HG03135 (cell line): ENCODE measurements around the gene TMEM134.

ENCODE experiments used
- ATAC-seq: cut with Tn5 transposase; IDR thresholded peaks from one replicate; pipeline ENCODE4 v1.9.1; 2021; ENCODE audit warnings: mild to moderate bottlenecking, moderate library complexity; ENCODE audit not compliant: unreplicated experiment

Gene TMEM134

GRCh38 chr11:67423891-67424613, 45.0 kb downstream of the TMEM134 start:
- ATAC-seq, result no peak

DNA sequence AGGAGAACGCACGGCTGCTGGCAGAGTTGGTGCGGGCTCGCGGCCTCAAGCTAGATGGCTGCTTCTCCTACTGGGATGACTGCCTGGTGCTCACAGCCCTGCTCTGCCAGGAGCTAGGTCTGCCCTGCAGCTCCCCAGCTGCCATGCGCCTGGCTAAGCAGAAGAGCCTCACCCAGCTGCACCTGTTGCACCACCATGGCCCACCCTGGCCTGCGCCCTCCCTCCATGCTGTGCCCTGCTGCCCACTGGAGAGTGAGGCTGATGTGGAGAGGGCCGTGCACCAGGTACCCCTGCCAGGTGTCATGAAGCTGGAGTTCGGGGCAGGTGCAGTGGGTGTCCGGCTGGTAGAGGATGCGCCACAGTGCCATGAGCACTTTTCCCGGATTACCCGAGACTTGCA, 45.6 kb downstream of the TMEM134 start:
- no peak for ATAC-seq

DNA sequence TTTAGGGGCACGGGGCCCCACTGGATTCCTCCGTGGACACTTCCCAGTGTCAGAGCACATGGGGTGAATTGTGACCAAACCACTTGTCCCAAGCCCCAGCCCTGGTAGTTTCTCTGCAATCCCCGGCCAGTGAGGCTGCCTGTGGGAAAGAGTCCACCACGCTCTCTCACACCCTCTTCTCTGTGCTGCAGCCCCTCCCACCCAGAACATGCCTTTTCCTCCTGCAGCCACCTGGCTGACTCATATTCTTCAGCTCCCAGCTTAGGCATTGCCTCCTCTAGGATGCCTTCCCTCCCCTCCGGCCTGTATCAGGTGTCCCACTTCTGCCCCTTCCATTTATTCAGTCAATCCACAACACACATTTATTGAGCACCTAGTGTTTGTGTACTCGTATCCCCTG, 46.2 kb downstream of the TMEM134 start:
- ATAC-seq, result no peak

- no peak for ATAC-seq
Measured at GRCh38 chr11:67421430-67422031, 47.5 kb downstream of the TMEM134 start.

- ATAC-seq, result peak; percentile 71
Measured at GRCh38 chr11:67420646-67421429, 48.2 kb downstream of the TMEM134 start.

DNA sequence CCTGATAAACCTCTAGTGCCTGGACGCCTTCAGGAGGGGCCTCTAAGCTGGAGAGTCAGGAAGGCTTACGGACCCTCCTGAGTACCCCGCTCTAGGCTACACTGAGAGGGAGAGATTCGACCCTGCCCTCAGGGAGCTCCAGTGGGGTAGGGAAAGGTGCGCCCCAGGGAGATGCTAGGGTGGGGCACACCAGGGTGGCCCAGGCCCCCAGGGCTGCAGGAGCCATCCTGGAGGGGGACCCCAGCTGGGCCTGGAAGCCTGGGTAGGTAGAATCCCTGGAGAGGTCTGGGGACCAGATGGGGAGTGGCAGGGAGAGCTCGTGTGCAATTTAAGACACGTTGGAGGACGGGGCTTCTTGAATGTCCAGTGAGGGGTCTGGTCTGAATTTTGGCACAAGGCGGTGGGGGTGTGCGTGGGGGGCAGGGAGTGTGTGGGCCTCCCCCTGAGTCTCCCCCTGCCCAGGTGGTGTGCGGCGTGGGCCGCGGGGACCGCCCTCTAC, 48.9 kb downstream of the TMEM134 start:
- no peak for ATAC-seq

- no peak for ATAC-seq
Measured at GRCh38 chr11:67419325-67420049, 49.6 kb downstream of the TMEM134 start.

GRCh38 chr11:67418476-67419281, 50.4 kb downstream of the TMEM134 start:
- ATAC-seq, result no peak

GRCh38 chr11:67417425-67417824, 51.6 kb downstream of the TMEM134 start:
- no peak for ATAC-seq

GRCh38 chr11:67416416-67417335, 52.4 kb downstream of the TMEM134 start:
- ATAC-seq, result no peak

DNA sequence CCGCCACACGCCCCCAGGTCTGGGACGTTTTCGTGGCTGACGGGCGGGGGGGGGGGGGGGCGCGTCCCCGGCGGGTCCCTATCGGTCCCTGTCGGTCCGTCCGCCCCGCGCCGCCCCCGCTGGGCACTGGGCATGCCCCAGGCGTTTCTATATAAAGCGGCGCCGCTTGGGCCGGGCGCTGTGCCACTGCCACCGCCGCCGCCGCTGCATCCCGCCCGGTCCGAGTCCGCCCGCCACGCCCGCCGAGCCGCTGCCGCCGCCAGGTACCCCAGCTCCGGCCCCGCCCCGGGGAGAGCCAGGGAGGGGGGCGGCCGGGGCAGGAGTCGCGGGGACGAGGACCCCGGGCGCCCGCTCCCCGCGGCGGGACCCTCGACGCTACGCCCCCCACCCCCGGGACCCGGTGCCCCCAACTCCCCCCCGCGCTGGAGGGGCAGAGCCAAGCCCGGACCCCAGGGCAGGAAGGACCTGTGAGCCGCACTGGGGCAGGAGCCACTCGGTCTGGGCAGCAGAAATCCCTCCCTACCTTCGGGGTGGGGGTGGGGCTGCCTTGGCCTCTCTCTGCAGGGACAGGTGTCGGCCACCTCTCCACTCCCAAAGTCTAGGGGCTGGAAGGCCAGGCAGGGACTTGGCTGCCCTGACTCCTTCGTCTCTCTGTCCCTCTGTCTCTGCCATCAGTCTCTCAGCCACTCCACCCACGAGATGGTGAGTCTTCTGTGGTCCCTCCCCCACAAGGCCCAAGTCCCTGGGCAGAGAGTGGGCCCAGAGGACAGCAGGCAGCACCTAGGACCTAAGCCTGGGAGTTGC, 53.3 kb downstream of the TMEM134 start, which contains the start of gene CARNS1:
Gene CARNS1 (plus strand): TSS at position 178 of the 804 bp plus-strand sequence. CDS start 522 bp downstream, at position 700.
- ATAC-seq, result no peak

DNA sequence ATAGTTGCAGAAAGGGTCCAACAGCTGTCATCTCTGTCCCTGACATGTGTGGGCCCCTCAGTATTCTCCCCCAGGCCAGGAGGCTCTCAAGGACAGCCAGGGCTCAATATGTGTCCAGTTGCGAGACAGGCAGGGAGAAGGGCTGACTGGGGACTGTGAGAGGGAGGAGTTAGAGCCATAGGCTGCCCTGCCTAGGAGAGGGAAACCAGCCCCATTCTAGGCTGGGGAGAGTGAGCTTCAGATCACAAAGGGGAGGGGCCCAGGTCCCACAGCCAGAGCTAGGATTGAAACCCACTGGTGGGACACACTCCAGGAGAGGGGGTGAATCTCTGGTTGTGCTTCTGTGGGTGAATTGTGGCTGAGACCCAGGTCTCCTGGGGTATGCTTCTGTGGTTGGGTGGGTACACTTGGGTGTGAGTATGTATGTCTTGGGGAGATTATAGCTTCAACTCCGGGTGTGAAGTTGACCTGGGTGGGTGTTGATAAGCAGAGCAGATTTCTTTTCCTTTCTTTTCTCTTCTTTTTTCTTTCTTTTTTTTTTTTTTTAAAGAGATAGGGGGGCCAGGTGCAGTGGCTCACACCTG, 55.7 kb downstream of the TMEM134 start:
- no peak for ATAC-seq

DNA sequence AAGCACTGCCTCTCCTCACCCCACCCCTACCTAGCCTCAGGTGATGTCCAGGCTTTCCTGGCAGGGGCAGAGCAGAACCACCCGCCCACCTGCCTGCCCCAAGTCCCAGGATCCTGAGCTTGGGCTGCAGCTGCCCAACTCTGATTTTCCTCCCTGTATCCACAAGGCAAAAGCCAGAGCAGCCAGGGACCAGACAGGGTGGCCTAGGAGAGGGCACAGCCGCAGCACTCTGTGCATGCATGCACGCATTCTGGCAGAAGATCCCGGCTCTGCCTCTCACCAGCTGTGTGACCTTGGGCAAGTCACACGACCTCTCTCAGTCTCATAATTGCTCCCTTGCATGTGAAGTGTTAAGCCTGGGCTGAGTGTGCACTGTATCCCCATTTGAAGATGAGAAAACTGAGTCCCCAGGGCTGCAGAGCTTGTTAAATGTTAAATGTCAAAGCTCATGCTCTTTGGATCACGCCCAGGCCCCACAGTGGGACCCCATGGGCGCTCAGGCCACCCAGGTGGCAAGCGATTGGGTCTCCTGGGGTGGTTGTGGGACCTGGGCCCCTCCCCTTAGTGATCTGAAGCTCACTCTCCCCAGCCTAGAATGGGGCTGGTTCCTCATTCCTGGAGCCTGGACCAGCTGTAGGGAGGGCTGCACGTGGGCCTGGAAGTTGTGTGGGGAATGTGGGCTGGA, 56.4 kb downstream of the TMEM134 start:
- no peak for ATAC-seq

- no peak for ATAC-seq
Measured at GRCh38 chr11:67411785-67412152, 57.3 kb downstream of the TMEM134 start.
